ENCODE data around the gene ARMC9.

DNA sequence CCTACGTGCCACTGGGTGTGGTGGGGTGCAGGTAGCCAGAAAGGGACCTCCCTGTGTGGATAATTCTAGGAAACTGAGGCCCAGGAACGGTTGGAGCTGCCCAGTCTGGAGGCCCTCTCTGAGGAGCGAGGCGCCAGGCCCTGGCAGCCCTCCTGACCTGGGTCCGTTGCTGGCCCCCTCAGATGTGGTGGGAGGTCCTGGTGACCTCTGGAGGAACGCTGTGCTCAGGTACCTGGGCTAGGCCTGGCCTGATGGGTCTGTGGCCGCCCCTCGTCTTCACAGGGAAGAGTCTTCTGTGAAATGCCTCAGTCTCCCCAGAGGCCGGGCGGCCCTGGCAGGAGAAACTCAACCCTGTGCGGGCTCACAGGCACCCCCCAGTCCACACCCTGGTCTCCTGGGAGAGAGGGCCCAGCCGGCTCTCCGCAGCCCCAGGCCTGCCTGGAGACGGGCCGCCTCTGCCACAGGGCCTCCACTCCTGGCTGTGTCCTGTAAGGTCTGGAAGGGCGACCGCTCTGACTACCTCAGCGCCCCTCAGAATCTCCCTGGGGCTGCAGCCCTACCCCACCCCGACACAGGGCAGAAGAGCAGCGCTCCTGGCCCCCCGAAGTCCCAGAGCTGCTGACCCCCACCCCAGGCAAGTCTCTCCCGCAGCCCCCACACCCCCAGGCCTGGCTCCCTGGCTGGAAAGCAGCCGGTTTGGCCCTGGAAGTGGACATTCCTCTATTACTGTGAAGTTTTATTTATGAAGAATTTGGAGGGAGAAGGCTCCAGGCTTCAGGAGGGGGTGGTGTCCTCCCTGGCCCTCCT, 200.8 kb downstream of the ARMC9 start:
- TF ChIP-seq, protein P1, sequence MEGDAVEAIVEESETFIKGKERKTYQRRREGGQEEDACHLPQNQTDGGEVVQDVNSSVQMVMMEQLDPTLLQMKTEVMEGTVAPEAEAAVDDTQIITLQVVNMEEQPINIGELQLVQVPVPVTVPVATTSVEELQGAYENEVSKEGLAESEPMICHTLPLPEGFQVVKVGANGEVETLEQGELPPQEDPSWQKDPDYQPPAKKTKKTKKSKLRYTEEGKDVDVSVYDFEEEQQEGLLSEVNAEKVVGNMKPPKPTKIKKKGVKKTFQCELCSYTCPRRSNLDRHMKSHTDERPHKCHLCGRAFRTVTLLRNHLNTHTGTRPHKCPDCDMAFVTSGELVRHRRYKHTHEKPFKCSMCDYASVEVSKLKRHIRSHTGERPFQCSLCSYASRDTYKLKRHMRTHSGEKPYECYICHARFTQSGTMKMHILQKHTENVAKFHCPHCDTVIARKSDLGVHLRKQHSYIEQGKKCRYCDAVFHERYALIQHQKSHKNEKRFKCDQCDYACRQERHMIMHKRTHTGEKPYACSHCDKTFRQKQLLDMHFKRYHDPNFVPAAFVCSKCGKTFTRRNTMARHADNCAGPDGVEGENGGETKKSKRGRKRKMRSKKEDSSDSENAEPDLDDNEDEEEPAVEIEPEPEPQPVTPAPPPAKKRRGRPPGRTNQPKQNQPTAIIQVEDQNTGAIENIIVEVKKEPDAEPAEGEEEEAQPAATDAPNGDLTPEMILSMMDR (IDR thresholded peaks at IDR 0.05): no peak
- no peak for TF ChIP-seq EP300 (IDR thresholded peaks at IDR 0.05)

All from upper lobe of left lung (tissue), 4 donors.